Left ventricle myocardium superior (tissue), 1 donor: Measurements from ENCODE around the gene ATP2B2. TPM values are rescaled to one million over a fixed set of nuclear protein-coding genes. Genes with fewer than 3 reads are reported as not detected.

Experiments used
- ATAC-seq: fragments of 200-7000 bp; cut with Tn5 transposase; one replicate; pipeline ENCODE4 v1.9.1; 2020; ENCODE audit warnings: mild to moderate bottlenecking, moderate library complexity
- DNase-seq: peaks from one replicate; pipeline ENCODE4 v3.0.0-alpha.2; 2020
- intact Hi-C: fragments of 100-400 bp; cut with micrococcal nuclease; formaldehyde crosslinking; loops from one replicate; pipeline ENCODE4 v1.11.0; 2022
- total RNA-seq: library from RNA; stranded (reverse); fragmentation: NEBNext Ultra II Directional; extraction: Animal tissue kit (Norgen Biotek cat#: 25700); gene quantifications from one replicate; pipeline ENCODE4 v1.2.1, GENCODE V29; 2021
- donor health status: DM: no; HTN: yes; CAD: no; lungs with severe emphysema.

ATP2B2 gene
- total RNA-seq, 1 donor from 2014 or later: not detected

DNA sequence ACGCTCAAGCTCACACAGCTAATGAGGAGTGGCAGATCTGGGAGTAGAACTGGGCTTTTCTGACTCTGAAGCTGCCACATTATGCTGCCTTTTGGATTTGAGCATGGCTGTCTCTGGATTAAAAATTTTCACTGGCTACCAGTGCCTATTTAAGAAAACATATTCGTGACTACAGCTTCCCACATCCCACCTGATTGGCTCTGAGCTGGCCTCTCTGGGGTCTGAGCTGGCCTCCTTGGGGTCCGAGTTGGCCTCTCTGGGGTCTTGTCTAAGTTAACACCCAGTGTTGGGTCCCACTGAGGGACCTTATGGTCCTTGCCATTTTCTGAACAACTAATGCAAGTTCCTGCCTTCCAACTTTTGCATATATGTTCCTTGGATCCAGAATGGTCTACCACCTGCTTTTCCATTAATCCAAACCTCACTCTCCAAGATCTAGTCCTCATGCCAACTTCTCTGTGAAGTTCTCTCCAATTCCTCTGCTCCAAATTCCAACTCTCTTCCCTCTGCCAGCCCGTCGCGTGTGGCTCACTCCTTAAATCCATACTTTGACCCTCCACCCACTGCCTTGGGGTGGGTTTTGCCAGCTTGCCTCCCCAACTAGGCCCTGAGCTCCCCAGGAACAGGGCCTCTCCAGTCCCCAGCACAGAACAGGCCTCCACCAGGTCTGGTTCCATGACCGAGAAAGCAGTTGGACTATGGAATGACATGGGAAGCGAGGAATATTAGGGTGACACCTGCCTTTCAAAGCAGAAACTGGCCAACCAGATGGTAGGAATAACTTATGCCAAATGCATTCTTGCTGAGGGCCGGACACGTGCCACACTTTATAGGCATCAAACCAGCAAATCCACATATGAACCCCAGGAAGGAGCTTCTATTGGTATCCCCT, 42.5 kb downstream of the ATP2B2 start:
- ATAC-seq: no peak
- DNase-seq: no peak
- intact Hi-C loops: no loop called here

GRCh38 chr3:10460951-10461545, 44.3 kb downstream of the ATP2B2 start:
- no peak for ATAC-seq
- intact Hi-C loops: no loop called here
- no peak for DNase-seq

- intact Hi-C loops: no loop called here
- DNase-seq (peak; percentile 52), ATAC-seq (peak; percentile 86)
These were observed 45.2 kb downstream of the ATP2B2 start for GRCh38 chr3:10459954-10460754.

DNA sequence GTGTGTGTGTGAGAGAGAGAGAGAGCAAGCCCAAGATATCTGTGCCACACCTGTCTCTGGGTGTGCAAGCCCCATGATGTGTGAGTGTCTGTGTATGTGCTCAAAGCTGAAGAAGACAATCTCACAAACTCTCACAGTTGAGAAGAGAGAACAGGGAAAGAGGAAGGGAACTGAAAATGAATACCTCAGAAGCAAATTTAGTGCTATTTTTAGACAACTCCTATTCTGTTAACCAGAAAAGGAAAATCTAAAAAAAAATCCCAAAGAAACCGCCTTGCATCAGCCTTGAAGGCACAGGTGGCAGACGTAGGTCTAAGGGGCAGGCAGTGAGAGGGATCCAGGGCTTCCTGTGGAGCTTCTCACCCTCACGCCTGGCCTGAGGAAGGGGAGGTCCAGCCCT, 47.8 kb downstream of the ATP2B2 start:
- DNase-seq (no peak), ATAC-seq (no peak)
- intact Hi-C loops: no loop called here

DNA sequence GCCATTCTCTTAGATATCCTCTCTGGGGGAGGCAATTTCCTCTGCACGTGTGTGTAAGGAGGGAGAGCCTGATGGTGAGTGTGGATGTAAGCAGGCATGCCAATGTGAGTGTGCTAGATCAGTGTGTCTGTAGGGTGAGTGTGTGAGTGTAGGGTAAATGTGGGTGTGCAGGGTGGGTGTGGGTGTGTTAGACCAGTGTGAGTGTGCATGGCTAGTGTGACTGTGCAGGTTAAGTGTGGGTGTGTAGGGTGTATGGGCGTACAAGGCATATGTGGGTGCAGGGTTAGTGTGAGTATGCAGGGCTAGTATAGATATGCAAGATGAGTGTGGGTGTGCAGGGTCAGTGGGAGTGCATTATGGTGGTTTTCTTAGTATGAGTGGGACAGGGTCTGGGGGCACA, 48.4 kb downstream of the ATP2B2 start:
- no peak for DNase-seq
- no peak for ATAC-seq
- intact Hi-C loops: no loop called here

- DNase-seq: no peak
- ATAC-seq: no peak
- intact Hi-C loops: no loop called here
These were observed 49.9 kb downstream of the ATP2B2 start for GRCh38 chr3:10455545-10455914.

GRCh38 chr3:10454907-10455544, 50.4 kb downstream of the ATP2B2 start:
- ATAC-seq (no peak), DNase-seq (no peak)
- intact Hi-C loops: no loop called here

DNA sequence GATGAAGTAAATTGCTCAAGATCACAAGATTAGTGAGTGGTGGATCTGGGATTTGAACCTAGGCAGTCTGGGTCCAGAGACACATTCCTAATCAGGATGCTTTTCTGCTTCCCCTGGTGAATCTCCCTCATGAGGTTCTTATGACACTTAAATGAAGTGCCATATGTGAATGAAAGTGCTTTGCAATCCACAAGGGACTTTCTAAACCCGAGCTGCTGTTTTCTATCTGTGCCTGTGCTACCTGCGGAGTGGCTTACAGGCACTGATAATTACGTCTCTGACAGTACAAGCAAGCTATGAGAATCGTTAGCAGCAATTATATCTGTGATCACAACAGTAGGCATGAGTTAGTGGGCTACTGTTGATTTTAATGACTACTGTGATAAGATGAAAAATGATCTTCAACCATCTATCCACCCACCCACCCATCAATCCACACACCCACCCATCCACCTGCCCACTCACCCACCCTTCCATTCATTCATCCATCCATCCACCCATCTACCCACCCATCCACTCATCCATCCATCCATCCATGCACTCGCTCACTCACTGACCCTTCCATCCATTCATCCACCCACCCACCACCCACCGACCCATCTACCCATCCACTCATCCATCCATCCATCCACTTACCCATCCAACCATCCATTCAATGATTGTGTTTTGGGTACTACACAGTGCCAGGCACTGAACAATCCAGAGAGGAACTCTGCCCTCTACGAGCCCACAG, 51.8 kb downstream of the ATP2B2 start:
- DNase-seq (no peak), ATAC-seq (no peak)
- intact Hi-C loops: no loop called here

DNA sequence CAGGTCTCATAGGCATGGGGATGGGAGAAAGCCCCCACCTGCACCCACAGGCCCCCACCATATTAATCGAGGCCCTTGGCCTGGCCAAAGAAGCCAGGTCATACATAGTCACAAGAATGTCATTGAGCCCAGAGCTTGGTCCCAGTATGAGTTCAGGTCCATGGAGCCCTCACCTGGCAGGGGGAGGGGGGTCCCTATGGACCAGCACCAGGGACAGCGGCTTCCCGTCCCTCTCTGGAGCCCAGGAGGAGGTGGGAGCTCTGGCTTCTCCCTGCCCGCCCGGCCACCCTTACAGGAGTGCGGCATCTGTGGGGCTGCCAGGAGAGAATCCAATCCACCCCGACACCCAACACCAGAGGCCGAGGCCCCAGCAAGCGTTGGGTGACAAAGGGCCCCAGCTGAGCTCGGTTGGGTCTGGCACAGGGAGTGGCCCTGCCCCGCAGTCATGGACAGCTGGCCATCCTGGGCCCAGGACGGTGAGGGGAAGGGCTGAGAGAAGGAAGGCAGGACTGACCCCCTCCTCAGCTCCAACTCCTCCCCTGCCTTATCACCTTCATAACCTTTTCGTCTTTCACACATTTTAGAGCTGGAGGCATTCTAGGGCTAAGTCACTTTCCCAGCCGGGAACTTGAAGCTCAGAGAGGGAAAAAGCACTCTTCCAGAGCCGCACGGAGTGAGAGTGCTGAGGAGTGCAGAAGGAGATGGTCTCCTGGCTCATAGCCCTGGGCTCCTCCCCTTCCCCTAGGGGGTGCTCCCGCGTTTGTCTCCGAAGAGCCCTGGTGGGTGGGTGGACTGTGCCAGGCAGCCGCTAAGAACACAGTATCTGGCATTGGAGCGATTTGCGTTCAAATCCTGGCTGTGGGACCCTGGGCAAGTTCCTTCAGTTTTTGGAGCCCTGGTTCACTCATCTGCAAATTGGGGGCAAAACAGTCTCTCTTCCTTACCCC, 54.6 kb downstream of the ATP2B2 start:
- ATAC-seq (no peak), DNase-seq (no peak)
- intact Hi-C loops: no loop called here

DNA sequence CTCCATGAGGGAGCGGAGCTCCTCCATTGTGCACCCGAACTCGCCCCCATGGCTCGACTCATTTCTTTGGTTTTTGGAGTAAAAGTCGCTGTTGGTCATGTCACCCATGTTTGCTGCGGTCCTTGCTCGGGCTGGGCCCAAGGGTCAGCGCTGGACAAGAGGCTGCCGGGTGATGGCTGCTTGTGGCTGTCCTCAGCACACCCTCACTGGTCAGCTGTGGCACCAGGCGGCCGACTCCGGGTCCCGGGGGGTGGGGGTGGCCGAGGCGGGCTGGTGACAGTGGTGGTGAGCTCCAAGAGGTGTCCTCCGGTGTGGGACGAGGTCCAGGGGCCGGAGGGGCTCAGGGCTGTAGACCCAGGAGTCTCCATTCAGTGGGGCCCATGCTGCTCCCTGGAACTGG, 56.0 kb downstream of the ATP2B2 start:
- no peak for DNase-seq
- ATAC-seq: no peak
- intact Hi-C loops: no loop called here

- DNase-seq (no peak), ATAC-seq (no peak)
- intact Hi-C loops: no loop called here
These were observed 56.8 kb downstream of the ATP2B2 start for GRCh38 chr3:10448544-10448943.

GRCh38 chr3:10447527-10448260, 57.7 kb downstream of the ATP2B2 start:
- DNase-seq (no peak), ATAC-seq (peak; percentile 32)

GRCh38 chr3:10447110-10447509, 58.3 kb downstream of the ATP2B2 start:
- ATAC-seq (no peak), DNase-seq (no peak)
- intact Hi-C loops: no loop called here

More at GRCh38 chr3:10447527-10448260, 57.7 kb downstream of the ATP2B2 start:
- intact Hi-C loops: no loop called here

DNA sequence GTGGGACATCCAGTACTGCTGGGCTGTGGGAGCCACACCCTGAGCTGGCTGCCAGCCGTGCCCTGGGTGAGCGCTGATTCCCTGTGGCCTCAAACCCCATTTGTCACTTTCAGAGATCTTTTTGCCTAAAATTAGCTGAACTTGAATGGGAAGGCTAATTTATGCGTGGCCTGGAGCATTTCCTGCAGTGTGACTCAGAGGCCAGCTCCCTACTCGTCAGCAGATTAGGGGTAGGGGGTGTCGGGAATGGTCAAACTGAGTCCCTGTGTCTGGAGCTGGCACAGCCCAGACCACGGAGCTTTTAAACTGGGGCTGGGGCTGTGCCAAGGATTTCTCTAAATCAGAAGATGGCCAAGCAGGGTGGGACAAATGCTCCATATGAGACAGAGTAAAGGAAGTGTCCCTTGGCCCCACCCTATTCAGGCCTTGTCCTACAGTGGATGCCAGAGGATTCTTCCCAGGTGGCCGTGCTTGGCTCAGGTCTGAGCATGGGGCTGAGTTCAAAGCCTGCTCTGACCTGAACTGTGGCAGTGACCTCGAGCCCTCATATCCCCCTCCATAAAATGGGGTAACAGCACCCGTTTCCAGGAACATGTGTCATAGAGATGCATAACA, 59.7 kb downstream of the ATP2B2 start:
- ATAC-seq (no peak), DNase-seq (no peak)
- intact Hi-C loops: no loop called here

GRCh38 chr3:10444511-10444910, 60.9 kb downstream of the ATP2B2 start:
- intact Hi-C loops: no loop called here
- DNase-seq (no peak), ATAC-seq (no peak)

DNA sequence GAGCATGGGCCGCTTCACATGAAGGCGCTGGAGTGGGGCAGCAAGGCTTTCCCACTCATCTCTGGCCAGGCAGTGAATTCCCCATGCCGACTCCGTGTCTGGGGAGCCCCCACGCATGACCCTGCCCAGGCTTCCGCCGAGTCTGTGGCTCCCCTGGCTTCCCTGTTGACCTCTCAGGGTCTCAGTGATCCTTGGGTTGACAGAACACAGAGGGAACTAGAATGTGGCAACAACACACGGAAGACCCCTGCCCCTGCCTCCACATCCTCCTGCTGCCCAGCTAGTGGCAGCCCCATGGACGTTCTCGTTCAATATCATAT, 61.3 kb downstream of the ATP2B2 start:
- ATAC-seq: no peak
- DNase-seq: no peak
- intact Hi-C loops: no loop called here
